AG04450 (cell line): ENCODE results near the gene CLCN1. TPM values are rescaled to one million over a fixed set of nuclear protein-coding genes. Genes with fewer than 3 reads are reported as not detected.

Experiments used
- CTCF ChIA-PET: fragments of 300-600, 350-600 bp; formaldehyde crosslinking; extraction: SDS; loops from one replicate; lab custom pipeline; 2022; ENCODE audit warnings: antibody characterized with exemption, inconsistent platforms; lab: Charles Lee
- POLR2A ChIA-PET: fragments of 350-600 bp; formaldehyde crosslinking; extraction: SDS; loops from one replicate; lab custom pipeline; 2021; ENCODE audit warnings: antibody characterized with exemption, inconsistent platforms; lab: Yijun Ruan, JAX
- DNase-seq: peaks from one replicate; pipeline ENCODE4 v3.0.0-alpha.2; 2011; ENCODE audit warnings: low read depth, low spot score
- H3K27ac ChIP-seq: one replicate; pipeline ENCODE4 v1.5.1; 2012; ENCODE audit warnings: low read depth, low read length, control low read depth
- H3K27me3 ChIP-seq: one replicate; pipeline ENCODE4 v1.6.0; 2012; ENCODE audit warnings: low read length; ENCODE audit not compliant: control insufficient read depth, insufficient read depth
- H3K4me3 ChIP-seq: 2 replicates; pipeline ENCODE4 v1.5.1; 2011; ENCODE audit warnings: mild to moderate bottlenecking, low read depth, low read length, control low read depth
- H3K9me3 ChIP-seq: 2 replicates; pipeline ENCODE4 v1.5.1; 2012; ENCODE audit warnings: low read length; ENCODE audit not compliant: control insufficient read depth, insufficient read depth
- CTCF ChIP-seq: IDR thresholded peaks from 2 replicates; pipeline ENCODE4 v1.5.1; 2011; ENCODE audit warnings: low read depth, low read length, control low read depth, inconsistent platforms
- polyA plus RNA-seq: library from polyadenylated mRNA; depleted of rRNA; stranded (reverse); fragments of >200 nt; gene quantifications from 2 replicates; pipeline ENCODE4 v1.2.3, GENCODE V29; 2011

CLCN1 gene
- polyA plus RNA-seq, 1 experiment: not detected

- Histone ChIP-seq H3K27me3 (no peaks in the 10 kb centered on the region), H3K4me3 (no peak overlapping the region), H3K9me3 (no peaks in the 10 kb centered on the region; the same call in 1 of the 2 replicates), H3K27ac (no peak overlapping the region)
- no peak for DNase-seq
- CTCF ChIA-PET: interaction anchor here (0.6 to 2.8 kb wide), 3 partner anchors 39 to 98 kb away, joined by 4 to 14 read pairs (median 5); no protein-coding TSS in a partner anchor
- POLR2A ChIA-PET: interaction anchor here (0.7 kb wide), 1 partner anchor 19 kb away, joined by 4 read pairs; the partner anchor contains the start of gene GSTK1
- no peak for TF ChIP-seq CTCF
Observed at GRCh38 chr7:143282124-143282523, 33.8 kb upstream of the CLCN1 start.

GRCh38 chr7:143283381-143283780 lies 32.5 kb upstream of the CLCN1 start:
- CTCF ChIA-PET: interaction anchor here (1.2 to 1.4 kb wide), 2 partner anchors 43 to 97 kb away, joined by 3 to 5 read pairs; no protein-coding TSS in a partner anchor
- no peak for TF ChIP-seq CTCF
- Histone ChIP-seq H3K9me3 (peaks cover 8% of the 10 kb centered on the region), H3K4me3 (no peak overlapping the region), H3K27me3 (no peaks in the 10 kb centered on the region), H3K27ac (no peak overlapping the region)
- POLR2A ChIA-PET: no interaction called here
- DNase-seq: no peak

- CTCF ChIA-PET: interaction anchor here (1.4 kb wide), 1 partner anchor 95 kb away, joined by 3 read pairs; no protein-coding TSS in a partner anchor
- no peak for DNase-seq
Observed at GRCh38 chr7:143284591-143285469, 31.1 kb upstream of the CLCN1 start, which contains the start of gene TMEM139. Gene TMEM139 (plus strand): TSS chr7:143284958. CDS start chr7:143285958, 1,000 bp downstream.

GRCh38 chr7:143285470-143285778 lies 30.5 kb upstream of the CLCN1 start:
- Histone ChIP-seq H3K27me3 (no peaks in the 10 kb centered on the region), H3K27ac (no peak overlapping the region), H3K9me3 (peaks cover 8% of the 10 kb centered on the region), H3K4me3 (no peak overlapping the region)
- TF ChIP-seq CTCF: no peak
- POLR2A ChIA-PET: no interaction called here
- CTCF ChIA-PET: interaction anchor here (1.0 kb wide), 1 partner anchor 12 kb away, joined by 5 read pairs; no protein-coding TSS in a partner anchor
- DNase-seq: no peak

More at GRCh38 chr7:143284591-143285469, 31.1 kb upstream of the CLCN1 start, which contains the start of gene TMEM139:
- POLR2A ChIA-PET: no interaction called here
- Histone ChIP-seq H3K4me3 (no peak within 1 kb of the TSS), H3K9me3 (peaks cover 8% of the 10 kb centered on the region), H3K27ac (no peak within 1 kb of the TSS), H3K27me3 (no peaks in the 10 kb centered on the region)
- TF ChIP-seq CTCF: no peak
